Endothelial cell (in vitro differentiated cells): Measurements from ENCODE around the gene NXPE4. TPM values are rescaled to one million over a fixed set of nuclear protein-coding genes. Genes with fewer than 3 reads are reported as not detected.
"Not testable (repeated sequence)": the region's sequence is repeated elsewhere in the genome, so short reads cannot be mapped to it uniquely, and the experiment has no call there.

Experiments used
- DNase-seq: peaks from one replicate; pipeline ENCODE4 v3.0.0; 2021; ENCODE audit warnings: low spot score
- H3K27ac Mint-ChIP-seq: one replicate; pipeline ENCODE4 v1.8.0; 2021; ENCODE audit warnings: mixed read lengths, inconsistent platforms; ENCODE audit not compliant: unreplicated experiment
- H3K27me3 Mint-ChIP-seq: one replicate; pipeline ENCODE4 v1.8.0; 2021; ENCODE audit warnings: mild to moderate bottlenecking, moderate library complexity, mixed read lengths, inconsistent platforms; ENCODE audit not compliant: unreplicated experiment
- H3K36me3 Mint-ChIP-seq: one replicate; pipeline ENCODE4 v1.8.0; 2021; ENCODE audit warnings: mild to moderate bottlenecking, low read depth, mixed read lengths, inconsistent platforms; ENCODE audit not compliant: unreplicated experiment
- H3K4me1 Mint-ChIP-seq: one replicate; pipeline ENCODE4 v1.8.0; 2021; ENCODE audit warnings: mild to moderate bottlenecking, mixed read lengths, inconsistent platforms; ENCODE audit not compliant: unreplicated experiment
- H3K4me3 Mint-ChIP-seq: one replicate; pipeline ENCODE4 v1.8.0; 2021; ENCODE audit warnings: mild to moderate bottlenecking, mixed read lengths, inconsistent platforms; ENCODE audit not compliant: unreplicated experiment
- H3K9me3 Mint-ChIP-seq: one replicate; pipeline ENCODE4 v1.8.0; 2021; ENCODE audit warnings: mixed read lengths, inconsistent platforms; ENCODE audit not compliant: unreplicated experiment
- CTCF ChIP-seq: fragments of 200-600 bp; sonication (generic); IDR thresholded peaks from one replicate; pipeline ENCODE4 v1.5.0; 2021; ENCODE audit warnings: antibody characterized with exemption; ENCODE audit not compliant: unreplicated experiment
- total RNA-seq: library from RNA; stranded (reverse); fragmentation: NEBNext Ultra II Directional; extraction: Animal tissue kit (Norgen Biotek cat#: 25700); gene quantifications from one replicate; pipeline ENCODE4 v1.2.1, GENCODE V29; 2021; ENCODE audit not compliant: unreplicated experiment

Gene NXPE4
- total RNA-seq, 1 donor from 2014 or later = not detected

- no peak overlapping the region for H3K27ac Mint-ChIP-seq
- no peak for TF ChIP-seq CTCF
- H3K9me3 Mint-ChIP-seq = no peaks in the 10 kb centered on the region
- no peaks in the 10 kb centered on the region for H3K27me3 Mint-ChIP-seq
- no peak overlapping the region for H3K4me3 Mint-ChIP-seq
- no peak for DNase-seq
- no peaks in the 10 kb centered on the region for H3K4me1 Mint-ChIP-seq
- no peaks in the 10 kb centered on the region for H3K36me3 Mint-ChIP-seq
Measured at GRCh38 chr11:114604179-114604813, 8.7 kb upstream of the NXPE4 start.

- not testable (repeated sequence) for H3K4me3 Mint-ChIP-seq, H3K9me3 Mint-ChIP-seq, H3K27me3 Mint-ChIP-seq, H3K4me1 Mint-ChIP-seq, H3K36me3 Mint-ChIP-seq, H3K27ac Mint-ChIP-seq, DNase-seq
Measured at GRCh38 chr11:114603151-114603550, 7.6 kb upstream of the NXPE4 start.

GRCh38 chr11:114598461-114598860 is 2.9 kb upstream of the NXPE4 start:
- no peak for DNase-seq
- no peak for TF ChIP-seq CTCF
- Mint-ChIP-seq H3K27ac (no peak overlapping the region), H3K4me3 (no peak overlapping the region), H3K36me3 (no peaks in the 10 kb centered on the region), H3K9me3 (no peaks in the 10 kb centered on the region), H3K4me1 (no peaks in the 10 kb centered on the region), H3K27me3 (no peaks in the 10 kb centered on the region)

- DNase-seq = no peak
- Mint-ChIP-seq H3K27me3 (no peaks in the 10 kb centered on the region), H3K36me3 (no peaks in the 10 kb centered on the region), H3K4me3 (no peak overlapping the region), H3K9me3 (no peaks in the 10 kb centered on the region), H3K4me1 (no peaks in the 10 kb centered on the region), H3K27ac (no peak overlapping the region)
- TF ChIP-seq CTCF = no peak
Measured at GRCh38 chr11:114596175-114596919, 761 bp upstream of the NXPE4 start.

GRCh38 chr11:114594703-114595102 is 883 bp downstream of the NXPE4 start:
- Mint-ChIP-seq H3K36me3 (no peaks in the 10 kb centered on the region), H3K9me3 (no peaks in the 10 kb centered on the region), H3K27me3 (no peaks in the 10 kb centered on the region), H3K4me1 (no peaks in the 10 kb centered on the region), H3K27ac (no peak overlapping the region), H3K4me3 (no peak overlapping the region)
- no peak for TF ChIP-seq CTCF
- no peak for DNase-seq
